Esophagus muscularis mucosa (tissue), 4 donors: ENCODE data around the gene AP5B1. TPM values are rescaled to one million over a fixed set of nuclear protein-coding genes. Genes with fewer than 3 reads are reported as not detected.

Source experiments
- DNase-seq: peaks from one replicate; pipeline ENCODE4 v3.0.0-alpha.2; 2017; ENCODE audit errors: extremely low spot score
- H3K27ac ChIP-seq, 4 donors: fragments of 200-600 bp; sonication (generic); replicated peaks in 1 of 4; 1 replicate in 3 of 4; 2 replicates in 1 of 4; pipeline ENCODE4 v1.5.1; 2016 to 2019; ENCODE audit warnings: mild to moderate bottlenecking in 1 of 4
- H3K27me3 ChIP-seq, 4 donors: fragments of 200-600 bp; sonication (generic); one replicate each; pipeline versions ENCODE4 v1.5.1 to v1.6.0; 2016 to 2019
- H3K36me3 ChIP-seq, 4 donors: fragments of 200-600 bp; sonication (generic); one replicate each; pipeline ENCODE4 v1.5.1; 2016 to 2019
- H3K4me1 ChIP-seq, 4 donors: fragments of 200-600 bp; sonication (generic); one replicate each; pipeline ENCODE4 v1.5.1; 2016 to 2019
- H3K4me3 ChIP-seq, 4 donors: fragments of 200-600 bp; sonication (generic); 1 replicate in 2 of 4; 2 replicates in 2 of 4; pipeline ENCODE4 v1.5.1; 2016 to 2019; ENCODE audit warnings: mild to moderate bottlenecking in 4 of 4, moderate library complexity in 1 of 4
- H3K9me3 ChIP-seq, 4 donors: fragments of 200-600 bp; sonication (generic); 1 replicate in 3 of 4; 2 replicates in 1 of 4; pipeline ENCODE4 v1.5.1; 2016 to 2019
- EP300 ChIP-seq: sonication (generic); formaldehyde crosslinking; IDR thresholded peaks from one replicate; pipeline ENCODE4 v1.6.1; 2017; ENCODE audit warnings: antibody characterized with exemption
- POLR2A ChIP-seq: fragments of 450-650 bp; IDR thresholded peaks from one replicate; pipeline ENCODE4 v1.6.1; 2017; ENCODE audit warnings: antibody characterized with exemption, moderate library complexity, mild to moderate bottlenecking, low read depth
- POLR2AphosphoS5 ChIP-seq, 2 donors: sonication (generic); formaldehyde crosslinking; IDR thresholded peaks; one replicate each; pipeline ENCODE4 v1.6.1; 2017; ENCODE audit warnings: antibody characterized with exemption in 2 of 2
- WGBS: methylation state at CpG from one replicate; pipeline ENCODE4 v1.1.5; 2018; 5-methylcytosine and 5-hydroxymethylcytosine counted together
- intact Hi-C: fragments of 100-400 bp; cut with DNase I; formaldehyde crosslinking; loops from one replicate; pipeline ENCODE4 v1.15.1; 2023
- total RNA-seq, 4 donors: library from RNA; depleted of rRNA; stranded (reverse); fragments of >200 nt; gene quantifications; one replicate each; pipeline versions ENCODE4 v1.1.0 to v1.2.1, GENCODE V29; 2016
- TF ChIP-seq, protein P1 (sequence below), 3 experiments: fragments of 200-600 bp in 2 of 3; fragments of 450-650 bp in 1 of 3; sonication (generic) in 2 of 3; IDR thresholded peaks; one replicate each; pipeline ENCODE4 v1.5.1; 2017 to 2019; ENCODE audit warnings: antibody characterized with exemption in 3 of 3, mild to moderate bottlenecking in 2 of 3, moderate library complexity in 1 of 3

The AP5B1 gene
- total RNA-seq, 4 donors from 2014 or later = 15.0 to 28.0 (median 24.2) TPM

DNA sequence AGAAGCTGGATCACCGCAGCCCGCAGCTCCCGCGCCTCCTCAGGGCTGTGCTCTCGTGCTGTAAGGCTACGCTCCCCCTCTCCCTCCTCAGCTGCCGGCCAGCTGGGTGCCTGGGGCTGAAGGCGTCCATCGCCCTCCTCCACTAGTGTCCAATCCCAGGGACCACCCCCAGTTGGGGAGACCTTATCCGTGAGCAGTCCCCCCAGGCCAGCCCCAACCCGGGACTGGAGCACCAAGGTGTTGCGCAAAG lies 1.2 kb downstream of the AP5B1 start:
- peaks cover 0 to 4% (median 0%) of the 10 kb centered on the region in 4 donors for H3K27me3 ChIP-seq
- TF ChIP-seq POLR2A (no peak), EP300 (no peak), POLR2AphosphoS5 (IDR thresholded peaks at IDR 0.05) (no peak)
- TF ChIP-seq, protein P1, sequence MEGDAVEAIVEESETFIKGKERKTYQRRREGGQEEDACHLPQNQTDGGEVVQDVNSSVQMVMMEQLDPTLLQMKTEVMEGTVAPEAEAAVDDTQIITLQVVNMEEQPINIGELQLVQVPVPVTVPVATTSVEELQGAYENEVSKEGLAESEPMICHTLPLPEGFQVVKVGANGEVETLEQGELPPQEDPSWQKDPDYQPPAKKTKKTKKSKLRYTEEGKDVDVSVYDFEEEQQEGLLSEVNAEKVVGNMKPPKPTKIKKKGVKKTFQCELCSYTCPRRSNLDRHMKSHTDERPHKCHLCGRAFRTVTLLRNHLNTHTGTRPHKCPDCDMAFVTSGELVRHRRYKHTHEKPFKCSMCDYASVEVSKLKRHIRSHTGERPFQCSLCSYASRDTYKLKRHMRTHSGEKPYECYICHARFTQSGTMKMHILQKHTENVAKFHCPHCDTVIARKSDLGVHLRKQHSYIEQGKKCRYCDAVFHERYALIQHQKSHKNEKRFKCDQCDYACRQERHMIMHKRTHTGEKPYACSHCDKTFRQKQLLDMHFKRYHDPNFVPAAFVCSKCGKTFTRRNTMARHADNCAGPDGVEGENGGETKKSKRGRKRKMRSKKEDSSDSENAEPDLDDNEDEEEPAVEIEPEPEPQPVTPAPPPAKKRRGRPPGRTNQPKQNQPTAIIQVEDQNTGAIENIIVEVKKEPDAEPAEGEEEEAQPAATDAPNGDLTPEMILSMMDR (IDR thresholded peaks at IDR 0.05) = no peak
- H3K4me1 ChIP-seq = peaks cover 12 to 46% (median 46%) of the 10 kb centered on the region in 4 donors
- H3K4me3 ChIP-seq = peak overlapping the region; percentile 73 to 99 (median 92)
- peaks cover 12 to 34% (median 32%) of the 10 kb centered on the region in 4 donors for H3K36me3 ChIP-seq
- no peak for DNase-seq
- 85% methylated on average over 11 of the region's 12 CpGs for WGBS
- H3K27ac ChIP-seq = peak overlapping the region; percentile 79 to 85 (median 81)
- intact Hi-C loops = loop anchor here (5.0 kb wide), 1 partner anchor 62 kb away; no protein-coding TSS in a partner anchor
- H3K9me3 ChIP-seq = no peaks in the 10 kb centered on the region

DNA sequence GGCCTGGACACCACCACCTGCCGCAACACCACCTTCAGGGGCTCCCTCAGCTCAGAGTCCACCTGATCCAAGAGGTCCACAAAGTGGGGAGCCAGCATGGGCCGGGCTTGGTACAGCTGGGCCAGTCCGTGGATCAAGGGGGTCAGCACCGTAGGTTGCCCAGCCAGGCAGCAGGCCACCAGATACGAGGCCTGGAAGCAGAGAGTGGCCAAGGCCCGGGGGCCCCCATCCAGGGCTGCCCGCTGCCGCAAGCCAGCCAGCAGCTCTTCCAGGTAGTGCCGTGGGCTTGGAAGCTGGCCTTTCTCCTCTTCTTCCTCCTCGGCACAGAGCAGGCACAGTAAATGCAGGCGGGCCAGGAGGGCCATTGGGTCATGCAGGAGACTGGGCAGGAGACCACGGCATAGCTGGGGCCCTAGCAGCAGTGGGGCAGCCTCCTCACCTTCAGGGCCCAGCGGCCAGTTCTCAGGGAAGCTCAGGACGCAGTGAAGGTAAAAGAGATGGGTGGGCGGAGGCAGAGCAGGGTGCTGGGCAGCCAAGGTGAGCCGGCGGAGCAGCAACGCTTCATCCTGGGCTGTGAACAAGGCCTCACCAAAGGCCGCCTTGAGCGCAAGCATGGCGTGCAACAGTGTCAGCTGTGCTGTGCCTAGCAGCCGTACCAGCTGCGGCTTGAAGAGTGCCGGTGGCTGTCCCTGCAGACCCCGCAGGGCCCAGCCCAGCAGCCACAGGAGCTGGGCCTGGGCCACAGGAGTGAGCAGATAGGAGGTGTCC lies 1.7 kb downstream of the AP5B1 start:
- Histone ChIP-seq H3K27ac (peak overlapping the region in 3 of 4 donors; percentile 79 to 85 (median 82)), H3K27me3 (no peaks in the 10 kb centered on the region), H3K4me3 (peak overlapping the region; percentile 73 to 99 (median 92)), H3K4me1 (peaks cover 12 to 47% (median 46%) of the 10 kb centered on the region in 4 donors), H3K36me3 (peaks cover 12 to 34% (median 32%) of the 10 kb centered on the region in 4 donors), H3K9me3 (no peaks in the 10 kb centered on the region)
- TF ChIP-seq, protein P1 (IDR thresholded peaks at IDR 0.05) = no peak
- DNase-seq = peak; percentile 82
- 93% methylated on average over 10 of the region's 25 CpGs for WGBS
- intact Hi-C loops = loop anchor here (5.0 kb wide), 1 partner anchor 62 kb away; no protein-coding TSS in a partner anchor

DNA sequence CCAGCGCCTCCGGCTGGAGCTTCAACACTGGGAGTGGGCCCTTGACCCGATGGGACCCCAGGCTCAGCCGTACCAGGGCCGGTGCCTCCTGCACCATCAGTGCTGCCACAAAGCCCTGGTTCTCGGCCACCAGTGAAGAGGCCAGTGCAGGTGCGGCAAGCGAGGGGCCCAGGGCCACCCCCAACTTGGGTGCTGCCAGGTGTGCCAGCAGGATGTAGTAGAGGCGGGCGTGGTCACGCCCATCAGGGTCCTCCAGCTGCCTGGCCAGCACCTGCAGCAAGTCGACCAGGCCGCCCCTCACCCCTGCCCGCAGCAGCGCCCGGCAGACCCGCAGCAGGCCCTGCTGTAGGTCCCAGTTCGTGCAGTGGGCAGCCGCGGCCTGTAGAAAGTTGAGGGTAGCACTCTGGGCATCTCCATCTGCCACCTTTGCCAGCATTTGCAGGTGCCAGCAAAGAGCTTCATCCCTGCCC lies 2.3 kb downstream of the AP5B1 start:
- TF ChIP-seq EP300 = no peak
- TF ChIP-seq, protein P1 (IDR thresholded peaks at IDR 0.05) = no peak
- TF ChIP-seq POLR2A = no peak
- no peak for TF ChIP-seq POLR2AphosphoS5 (IDR thresholded peaks at IDR 0.05)
- peak overlapping the region in 1 of 4 donors; percentile 99 for H3K4me3 ChIP-seq
- peaks cover 12 to 34% (median 32%) of the 10 kb centered on the region in 4 donors for H3K36me3 ChIP-seq
- peaks cover 12 to 52% (median 46%) of the 10 kb centered on the region in 4 donors for H3K4me1 ChIP-seq
- DNase-seq = peak; percentile 45
- intact Hi-C loops = loop anchor here (5.0 kb wide), 1 partner anchor 61 kb away; no protein-coding TSS in a partner anchor
- no peaks in the 10 kb centered on the region for H3K9me3 ChIP-seq
- H3K27ac ChIP-seq = no peak overlapping the region
- no peaks in the 10 kb centered on the region for H3K27me3 ChIP-seq
- WGBS = 95% methylated on average over 4 of the region's 20 CpGs

DNA sequence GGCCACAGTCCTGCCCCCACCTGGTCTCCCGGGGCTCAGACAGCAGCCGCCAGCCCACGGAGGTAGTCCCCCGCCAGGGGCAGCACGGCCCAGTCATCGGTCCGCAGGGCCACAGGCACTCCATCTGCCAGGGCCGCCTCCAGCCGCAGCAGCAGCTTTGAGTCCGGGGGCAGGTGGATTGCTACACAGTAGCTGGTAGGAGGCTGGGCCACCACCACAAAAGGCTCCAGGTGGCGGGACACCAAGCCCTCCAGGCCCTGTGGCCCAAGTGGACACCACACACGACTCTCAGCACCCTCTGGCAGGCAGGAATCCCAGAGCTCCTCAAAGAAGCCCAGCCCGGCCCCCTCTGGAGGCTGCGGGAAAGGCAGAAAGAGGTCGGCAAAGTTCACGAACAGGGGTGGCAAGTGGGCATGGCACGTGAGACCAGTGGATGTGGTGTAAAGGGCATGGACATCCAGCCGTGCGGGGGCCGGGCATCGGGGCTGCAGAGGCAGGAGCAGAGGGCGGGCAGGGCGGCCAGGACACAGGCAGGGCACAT lies 2.9 kb downstream of the AP5B1 start:
- peaks cover 12 to 52% (median 46%) of the 10 kb centered on the region in 4 donors for H3K4me1 ChIP-seq
- TF ChIP-seq, protein P1 (IDR thresholded peaks at IDR 0.05) = no peak
- TF ChIP-seq POLR2A (no peak), EP300 (no peak), POLR2AphosphoS5 (IDR thresholded peaks at IDR 0.05) (no peak)
- 91% methylated on average over 23 of the region's 23 CpGs for WGBS
- H3K27ac ChIP-seq = no peak overlapping the region
- H3K36me3 ChIP-seq = peaks cover 12 to 34% (median 32%) of the 10 kb centered on the region in 4 donors
- DNase-seq = peak; percentile 55
- H3K9me3 ChIP-seq = no peaks in the 10 kb centered on the region
- no peaks in the 10 kb centered on the region for H3K27me3 ChIP-seq
- no peak overlapping the region for H3K4me3 ChIP-seq
- intact Hi-C loops = loop anchor here (5.0 kb wide), 1 partner anchor 61 kb away; no protein-coding TSS in a partner anchor
